GM19099 (cell line): ENCODE measurements around the gene SMAD1.

ENCODE experiments used
- POLR2A ChIP-seq: IDR thresholded peaks from 3 replicates; pipeline ENCODE4 v1.6.1; 2011; ENCODE audit warnings: low read depth; ENCODE audit not compliant: insufficient read length; ENCODE audit errors: extremely low read depth

Gene SMAD1

GRCh38 chr4:145481164-145481941 is at the start of gene SMAD1:
SMAD1 (plus strand) TSS chr4:145481853; CDS start chr4:145514614, 32,761 bp downstream.
- TF ChIP-seq POLR2A, result peak; percentile 65

GRCh38 chr4:145433684-145434083 is 48.0 kb upstream of the SMAD1 start:
- no peak for TF ChIP-seq POLR2A

GRCh38 chr4:145435646-145436045 is 46.0 kb upstream of the SMAD1 start:
- no peak for TF ChIP-seq POLR2A

GRCh38 chr4:145436114-145436513 is 45.5 kb upstream of the SMAD1 start:
- no peak for TF ChIP-seq POLR2A

GRCh38 chr4:145436796-145437195 is 44.9 kb upstream of the SMAD1 start:
- TF ChIP-seq POLR2A, result no peak

- no peak for TF ChIP-seq POLR2A
These were observed 44.2 kb upstream of the SMAD1 start for GRCh38 chr4:145437466-145437865.

- no peak for TF ChIP-seq POLR2A
These were observed 43.4 kb upstream of the SMAD1 start for GRCh38 chr4:145438298-145438697.

- TF ChIP-seq POLR2A, result no peak
These were observed 41.2 kb upstream of the SMAD1 start for GRCh38 chr4:145440292-145441007.

GRCh38 chr4:145446184-145446583 is 35.5 kb upstream of the SMAD1 start:
- TF ChIP-seq POLR2A, result no peak

- no peak for TF ChIP-seq POLR2A
These were observed 29.8 kb upstream of the SMAD1 start for GRCh38 chr4:145451895-145452294.

GRCh38 chr4:145452447-145453162 is 29.0 kb upstream of the SMAD1 start:
- TF ChIP-seq POLR2A, result no peak

- no peak for TF ChIP-seq POLR2A
These were observed 28.5 kb upstream of the SMAD1 start for GRCh38 chr4:145453163-145453520.

GRCh38 chr4:145473203-145473602 is 8.4 kb upstream of the SMAD1 start:
- no peak for TF ChIP-seq POLR2A

- TF ChIP-seq POLR2A, result no peak
These were observed 1.4 kb upstream of the SMAD1 start for GRCh38 chr4:145480257-145480656.

- no peak for TF ChIP-seq POLR2A
These were observed 222 bp downstream of the SMAD1 start for GRCh38 chr4:145481942-145482208.
